ENCODE results near the gene VMAC.

VMAC gene

GRCh38 chr19:5954293-5954692 is 49.6 kb downstream of the VMAC start:
- DNase-seq: no peak

GRCh38 chr19:5955636-5955935 is 50.9 kb downstream of the VMAC start:
- no peak for DNase-seq

GRCh38 chr19:5956323-5956722 is 51.7 kb downstream of the VMAC start:
- DNase-seq: no peak

GRCh38 chr19:5956728-5957127 is 52.1 kb downstream of the VMAC start:
- no peak for DNase-seq

- DNase-seq: no peak
Measured at GRCh38 chr19:5957170-5957569, 52.5 kb downstream of the VMAC start.

- no peak for DNase-seq
Measured at GRCh38 chr19:5958074-5958850, 53.6 kb downstream of the VMAC start.

- no peak for DNase-seq
Measured at GRCh38 chr19:5958851-5959122, 54.1 kb downstream of the VMAC start.

- DNase-seq: no peak
Measured at GRCh38 chr19:5959260-5960004, 54.8 kb downstream of the VMAC start.
